ENCODE results near the gene IL1RAPL1.
"Not testable (repeated sequence)": the region's sequence is repeated elsewhere in the genome, so short reads cannot be mapped to it uniquely, and the experiment has no call there.

Gene IL1RAPL1

DNA sequence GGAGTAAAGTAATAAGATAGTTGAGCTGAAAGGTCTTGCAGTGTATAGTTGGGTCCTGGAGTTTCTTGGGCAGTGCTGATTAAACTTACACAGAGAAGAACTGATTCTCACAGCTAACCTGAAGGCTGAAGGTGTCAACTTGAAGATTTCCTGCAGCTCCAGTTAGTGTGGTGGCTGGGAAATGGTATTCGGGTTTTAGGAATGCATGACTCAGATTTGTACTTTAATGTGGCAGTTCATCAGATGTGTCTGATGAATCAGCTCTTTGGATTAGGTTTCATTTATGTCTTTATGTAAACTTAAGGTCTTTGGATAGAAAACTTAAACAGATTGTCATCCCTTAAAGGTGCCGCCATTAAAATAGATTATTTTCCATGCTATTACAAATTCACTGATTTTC, 200.0 kb downstream of the IL1RAPL1 start:
- DNase-seq (ENCODE audit: low read depth) = no peak

DNA sequence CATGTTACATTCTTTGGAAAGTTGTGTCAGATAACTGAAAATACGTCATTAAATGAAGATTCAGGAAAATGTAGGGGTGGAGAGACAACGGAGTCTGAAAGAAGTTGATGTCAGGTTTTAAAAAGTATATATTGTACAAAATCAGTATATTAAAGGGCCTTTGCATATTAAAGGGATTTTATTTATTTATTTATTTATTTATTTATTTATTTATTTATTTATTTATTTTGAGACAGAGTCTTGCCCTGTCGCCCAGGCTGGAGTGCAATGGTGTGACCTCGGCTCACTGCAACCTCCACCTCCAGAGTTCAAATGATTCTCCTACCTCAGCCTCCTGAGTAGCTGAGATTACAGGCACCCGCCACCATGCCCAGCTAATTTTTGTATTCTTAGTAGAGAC, 213.4 kb downstream of the IL1RAPL1 start:
- DNase-seq (ENCODE audit: low read depth) = not testable (repeated sequence)

DNA sequence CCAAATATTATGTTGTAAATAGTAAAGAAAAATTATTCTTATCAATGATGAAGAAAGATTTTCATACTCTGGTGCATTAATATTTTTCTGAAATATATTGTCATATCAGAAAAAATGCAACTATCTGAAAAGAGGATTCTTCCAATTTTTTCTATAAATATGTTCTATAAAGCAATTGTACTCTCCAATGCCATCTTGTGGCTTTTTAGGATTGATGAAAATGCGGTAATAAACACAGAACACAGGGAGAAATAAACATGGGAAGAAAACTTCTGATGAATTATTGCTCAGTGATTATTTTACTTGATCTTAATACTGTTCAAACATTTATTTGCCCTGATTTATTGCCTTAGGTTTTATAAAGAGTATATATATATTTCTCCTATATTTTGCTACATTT, 215.4 kb downstream of the IL1RAPL1 start:
- DNase-seq (ENCODE audit: low read depth) = no peak

DNA sequence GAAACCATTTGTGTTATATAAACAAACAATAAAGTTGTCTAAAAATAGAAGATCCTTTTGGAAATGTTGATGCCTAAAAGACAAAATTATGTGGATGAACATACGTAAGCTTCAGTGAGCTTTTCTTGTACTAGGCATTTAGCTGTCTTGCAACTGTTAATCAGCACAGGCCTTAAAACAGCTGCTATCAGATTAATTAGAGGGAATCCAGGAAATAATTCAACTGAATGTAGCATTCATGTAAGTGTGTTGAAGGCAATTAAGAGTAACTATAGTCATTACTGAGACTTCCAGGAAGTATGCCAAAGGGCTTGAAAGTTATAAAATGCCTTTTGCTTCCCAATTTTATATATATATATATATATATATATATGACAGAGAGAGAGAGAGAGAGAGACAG, 248.7 kb downstream of the IL1RAPL1 start:
- no peak for DNase-seq (ENCODE audit: low read depth)

DNA sequence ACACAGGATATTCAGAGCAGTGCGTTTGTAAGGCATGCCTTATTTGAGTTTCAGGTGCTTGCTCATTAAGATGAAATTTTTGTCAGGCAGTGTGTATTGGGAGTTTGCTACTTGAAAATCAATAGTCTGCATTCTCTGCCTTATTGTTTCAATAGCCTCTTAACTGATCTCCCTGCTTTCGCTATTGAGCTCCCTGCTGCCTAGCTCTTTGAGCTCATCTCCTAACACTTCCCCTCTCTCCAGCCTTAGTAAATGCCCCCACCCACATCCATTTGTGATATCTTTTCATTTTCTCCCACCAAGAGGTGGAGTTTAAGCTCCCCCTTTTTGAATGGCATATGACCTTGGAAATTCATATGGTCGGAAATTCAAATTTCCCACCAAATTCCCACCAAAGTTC, 256.6 kb downstream of the IL1RAPL1 start:
- no peak for DNase-seq (ENCODE audit: low read depth)

DNA sequence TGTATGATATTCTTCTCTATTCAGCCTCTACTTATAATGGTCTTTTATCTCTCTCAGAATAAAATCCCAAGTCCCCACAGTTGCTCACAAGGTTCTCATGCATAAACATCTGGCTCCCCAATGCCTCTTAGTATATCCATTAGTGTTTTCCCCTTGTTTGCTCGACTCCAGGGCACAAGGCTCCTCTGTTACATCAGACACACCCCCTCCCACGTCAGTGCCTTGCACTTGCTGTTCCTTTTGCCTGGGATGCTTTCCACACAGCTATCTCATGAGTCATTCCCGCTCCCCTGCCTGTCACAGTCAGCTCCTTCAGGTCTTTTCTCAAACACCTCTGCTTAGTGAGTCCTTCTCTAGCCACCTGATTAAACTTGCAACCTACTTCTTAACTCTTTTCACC, 260.2 kb downstream of the IL1RAPL1 start:
- DNase-seq (ENCODE audit: low read depth) = no peak

DNA sequence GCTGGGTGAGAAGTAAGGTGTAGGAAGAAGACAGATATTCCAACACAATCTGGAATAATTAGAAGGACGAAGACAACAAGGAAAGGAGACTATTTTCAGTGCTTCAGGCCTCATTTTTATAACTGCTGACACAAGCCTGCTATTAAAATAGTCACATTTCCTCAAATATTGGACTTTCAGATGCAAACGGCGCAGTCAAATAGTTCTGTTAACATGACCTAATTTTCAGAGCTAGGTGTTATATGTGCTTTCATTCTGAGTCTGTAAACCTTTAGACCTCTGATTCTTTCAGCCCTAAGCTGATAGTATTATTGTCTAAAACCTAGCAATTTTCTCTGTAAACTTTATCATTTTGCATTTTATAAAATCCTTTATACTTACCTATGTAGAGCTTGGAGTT, 261.5 kb downstream of the IL1RAPL1 start:
- DNase-seq (ENCODE audit: low read depth) = no peak

DNA sequence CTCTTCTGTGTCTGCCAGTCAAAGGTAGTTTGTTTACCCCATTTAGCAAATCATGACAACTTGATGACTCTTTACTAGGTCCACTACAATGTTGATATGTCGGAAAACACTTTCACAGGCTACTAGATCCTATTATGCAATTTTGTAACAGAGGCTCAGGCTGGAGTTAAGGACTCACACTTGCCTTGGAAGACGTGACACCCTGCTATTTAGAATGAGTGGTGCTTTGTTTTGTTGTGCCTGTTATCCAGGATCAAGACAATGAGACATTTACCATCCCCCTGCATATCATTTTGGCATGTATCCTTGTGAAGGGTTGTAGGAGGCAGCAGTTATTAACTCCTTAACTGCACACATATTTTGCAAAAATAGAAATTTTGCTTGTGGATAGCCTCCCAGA, 263.7 kb downstream of the IL1RAPL1 start:
- DNase-seq (ENCODE audit: low read depth) = no peak

DNA sequence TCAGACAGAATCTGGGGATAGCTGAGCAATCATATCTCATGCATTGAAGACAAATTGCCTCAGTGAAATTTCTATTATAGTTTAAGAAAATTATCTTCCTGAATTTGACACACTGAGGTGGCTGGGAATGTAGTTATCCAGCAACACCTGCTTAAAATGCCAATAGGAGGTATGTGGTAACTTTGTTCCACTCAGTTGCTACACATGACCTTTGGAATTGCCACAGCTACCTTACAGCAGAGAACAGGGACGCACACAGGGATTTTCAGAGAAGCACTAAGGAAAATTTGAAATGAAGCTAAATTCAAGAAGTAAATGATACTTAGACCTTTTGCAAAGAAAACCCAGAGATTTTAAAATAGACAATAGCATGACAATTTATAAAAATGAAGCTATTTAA, 264.6 kb downstream of the IL1RAPL1 start:
- DNase-seq (ENCODE audit: low read depth) = no peak

DNA sequence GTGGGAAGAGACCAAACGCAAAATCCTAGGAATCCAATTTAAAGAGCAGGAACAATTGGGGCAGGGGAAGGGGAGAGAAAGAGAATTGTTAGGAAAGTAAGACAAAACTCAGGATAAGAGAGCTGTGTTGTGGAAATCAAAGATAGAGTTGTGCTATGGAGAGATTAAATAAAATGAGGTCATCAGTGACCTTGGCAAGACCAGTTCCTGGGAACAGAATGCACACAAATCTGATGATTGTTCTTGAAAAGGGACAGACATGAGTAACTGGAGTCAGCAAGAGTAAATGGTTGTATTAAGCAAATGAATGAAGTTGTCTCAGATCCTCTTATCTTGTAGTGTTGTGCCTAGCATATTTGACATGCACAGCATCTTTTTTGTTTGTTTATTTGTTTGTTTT, 267.4 kb downstream of the IL1RAPL1 start:
- DNase-seq (ENCODE audit: low read depth) = no peak

DNA sequence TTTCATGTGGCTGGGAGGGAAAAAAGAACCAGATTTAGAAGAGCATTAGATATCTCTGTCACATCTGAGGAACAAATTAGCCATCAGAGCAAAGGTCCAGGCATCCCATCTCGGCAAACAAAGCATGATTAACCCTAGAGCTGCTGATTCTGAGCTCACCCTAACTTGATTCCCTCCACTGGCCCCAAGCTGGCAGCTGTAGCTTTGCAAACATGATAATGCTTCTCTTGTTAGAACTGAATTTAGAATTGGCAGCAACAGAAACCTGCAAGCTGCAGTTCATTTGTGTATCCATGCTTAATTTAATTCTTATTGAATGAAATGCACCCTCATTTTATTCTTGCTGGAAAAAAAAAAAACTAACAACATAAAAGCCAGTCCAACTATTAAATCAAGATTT, 289.2 kb downstream of the IL1RAPL1 start:
- DNase-seq (ENCODE audit: low read depth) = no peak

DNA sequence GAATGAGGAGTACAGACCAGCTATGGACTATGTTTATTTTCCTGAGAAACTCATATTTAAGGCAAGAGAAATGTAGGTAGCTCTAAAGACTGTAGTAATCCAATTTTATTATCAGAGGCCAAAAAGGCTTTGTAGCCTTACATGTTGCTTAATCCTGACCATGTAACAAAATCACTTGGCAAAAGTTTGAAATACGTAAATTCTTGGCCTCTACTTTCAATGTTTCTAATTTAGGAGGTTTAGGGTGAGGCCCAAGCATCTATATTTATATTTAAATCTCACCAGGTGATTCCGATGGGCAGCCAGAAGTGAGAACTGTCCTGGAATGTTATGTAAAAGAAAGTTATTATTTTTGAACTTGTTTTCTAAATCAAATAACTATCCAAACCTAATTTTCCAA, 289.7 kb downstream of the IL1RAPL1 start:
- DNase-seq (ENCODE audit: low read depth) = no peak

DNA sequence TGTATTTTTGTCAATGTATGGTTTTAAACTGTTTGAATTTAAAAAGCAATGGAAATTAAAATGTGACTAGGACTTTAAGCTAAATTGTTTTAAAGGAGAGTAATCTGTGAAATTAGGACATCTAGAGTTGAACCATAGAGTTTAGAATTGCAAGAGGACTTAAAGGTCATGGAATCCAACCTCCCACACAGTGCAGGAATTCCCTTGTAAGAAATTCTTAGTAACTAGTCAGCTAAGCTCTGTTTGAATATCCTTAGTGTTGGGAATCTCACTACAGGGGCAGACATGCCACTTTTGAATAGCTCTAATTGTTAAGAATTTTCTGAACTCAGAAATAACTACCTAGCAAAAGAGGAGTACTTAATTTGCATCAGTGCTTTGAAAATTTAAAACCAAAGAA, 292.9 kb downstream of the IL1RAPL1 start:
- DNase-seq (ENCODE audit: low read depth) = no peak

DNA sequence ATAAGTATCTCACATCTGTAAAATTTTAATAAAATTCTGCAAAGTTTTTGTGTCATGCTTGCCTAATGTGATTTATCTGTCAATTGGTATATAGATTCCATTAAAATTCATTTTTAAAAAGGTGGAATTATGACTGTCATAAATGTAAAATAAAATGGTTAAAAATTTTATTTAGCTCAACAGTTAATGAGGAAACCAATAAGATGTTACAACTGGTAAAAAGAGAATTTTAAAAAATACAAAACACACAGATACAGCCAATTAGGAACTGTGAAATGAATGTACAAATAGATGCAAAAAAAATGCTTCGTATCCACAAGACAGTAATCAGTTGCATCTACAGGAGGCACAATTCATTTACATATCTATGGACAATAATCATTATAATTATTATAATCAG, 297.6 kb downstream of the IL1RAPL1 start:
- no peak for DNase-seq (ENCODE audit: low read depth)

DNA sequence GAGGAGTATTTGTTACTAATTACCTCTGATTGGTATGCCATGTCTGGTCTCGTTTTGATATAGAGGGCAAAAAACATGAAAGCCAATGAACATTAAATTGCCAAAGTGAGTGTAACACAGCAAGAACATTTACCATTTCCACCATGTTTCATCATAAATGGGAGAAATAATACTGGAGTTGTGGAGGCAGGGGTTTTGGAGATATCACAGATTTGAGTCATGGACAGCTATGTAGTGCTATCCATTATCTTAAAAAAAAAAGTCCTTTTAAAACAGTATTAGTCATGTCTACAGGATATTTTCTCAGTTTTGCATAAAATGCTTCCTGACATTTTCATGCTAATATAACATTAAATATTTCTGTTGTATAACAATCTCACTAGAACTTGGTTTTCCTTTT, 301.2 kb downstream of the IL1RAPL1 start:
- DNase-seq (ENCODE audit: low read depth) = no peak

DNA sequence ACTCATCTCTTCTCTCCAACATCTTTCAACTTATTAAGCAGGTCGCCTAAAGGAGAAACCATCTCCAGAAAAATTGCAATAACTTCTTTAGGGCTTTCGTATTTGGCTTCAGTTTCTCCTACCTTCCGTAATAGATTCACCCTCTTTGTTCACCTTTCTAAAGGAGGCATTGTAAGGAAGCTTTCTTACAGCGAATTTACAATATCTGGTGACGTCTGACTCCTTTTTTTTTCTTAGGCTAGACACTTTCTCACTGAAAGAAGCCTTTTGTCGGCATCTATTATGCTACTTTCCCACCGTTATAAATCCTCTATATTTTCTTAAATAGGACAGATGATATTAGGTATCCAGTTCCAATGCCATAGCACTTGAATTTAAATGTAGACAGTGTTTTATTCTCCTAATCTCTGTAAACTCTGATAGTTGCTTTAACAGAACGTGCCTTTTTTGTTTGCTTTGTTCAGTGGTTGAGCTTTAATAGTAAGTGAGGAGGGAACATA, 302.4 kb downstream of the IL1RAPL1 start:
- no peak for DNase-seq (ENCODE audit: low read depth)

DNA sequence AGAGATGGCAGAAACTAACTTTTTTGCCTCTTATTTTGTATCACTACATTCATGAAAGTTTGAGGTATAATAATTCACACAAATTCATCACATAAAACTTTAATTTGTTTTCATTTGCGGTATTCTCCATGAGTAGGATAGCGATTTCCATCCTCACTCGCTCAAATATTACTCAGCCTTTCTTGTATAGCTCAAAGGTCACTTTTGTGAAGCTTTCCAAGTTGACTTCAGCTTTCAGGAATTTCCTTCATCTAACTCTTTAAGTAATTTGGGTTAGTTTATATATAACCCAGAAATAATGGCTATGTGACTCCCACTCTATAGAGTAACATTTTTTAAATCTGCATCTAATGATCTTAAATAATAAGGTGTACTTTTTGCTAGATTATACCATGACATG, 314.4 kb downstream of the IL1RAPL1 start:
- DNase-seq (ENCODE audit: low read depth) = no peak

DNA sequence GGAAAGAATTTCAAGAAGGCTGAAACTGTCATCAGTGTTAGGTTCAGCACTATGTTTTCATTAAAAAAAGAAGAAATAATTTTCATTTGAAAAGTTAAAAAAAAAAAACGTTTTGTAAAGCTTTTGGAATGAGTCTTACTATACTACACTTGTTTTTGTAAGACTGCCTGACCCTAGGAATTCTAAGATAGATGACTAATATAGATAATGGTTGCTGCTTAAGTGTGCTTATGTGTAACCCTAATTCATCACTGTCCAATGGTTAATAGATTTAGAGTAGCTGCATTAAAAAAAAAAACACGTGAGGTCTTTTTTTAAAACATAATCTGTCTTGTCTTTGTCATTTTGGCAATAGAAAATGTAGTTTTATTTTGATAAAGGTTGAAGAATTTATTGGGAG, 323.2 kb downstream of the IL1RAPL1 start:
- DNase-seq (ENCODE audit: low read depth) = no peak

DNA sequence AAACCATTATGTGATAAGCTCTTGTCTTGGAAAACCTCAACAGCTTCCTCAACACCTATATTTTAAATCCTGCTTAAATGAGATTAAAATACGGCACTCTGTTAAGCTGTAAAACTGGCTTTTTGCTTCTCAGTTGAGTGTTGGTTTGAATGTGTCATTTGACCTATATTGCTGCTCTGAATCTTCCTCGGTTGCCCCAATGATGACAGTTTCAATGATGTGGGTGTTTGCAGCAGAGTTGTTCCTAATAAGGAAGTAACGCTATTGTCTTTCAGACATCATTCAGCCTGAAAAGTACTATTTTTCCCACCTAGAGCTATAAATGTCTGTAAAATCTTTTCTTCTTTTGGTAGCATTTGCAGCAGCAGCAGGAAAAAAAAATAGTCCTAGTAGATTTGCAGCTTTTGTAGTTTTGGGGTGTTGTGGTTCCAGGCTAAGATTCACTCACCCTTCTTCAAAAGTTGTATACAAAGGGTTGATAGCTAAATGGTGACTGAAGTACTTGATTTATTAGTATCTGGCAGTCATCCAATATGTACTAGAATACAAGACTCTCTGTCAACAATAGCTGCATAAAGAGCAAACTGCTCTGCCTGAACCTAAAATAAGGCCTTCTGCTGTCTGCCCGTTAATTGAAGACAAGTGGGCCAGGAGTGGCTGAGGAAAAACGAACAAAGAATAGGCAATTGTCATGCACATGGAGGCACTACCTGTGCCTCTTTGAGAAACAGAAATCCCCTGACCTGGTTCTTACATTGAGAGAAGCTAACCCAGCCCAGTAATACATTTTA, 333.1 kb downstream of the IL1RAPL1 start:
- no peak for DNase-seq (ENCODE audit: low read depth)

DNA sequence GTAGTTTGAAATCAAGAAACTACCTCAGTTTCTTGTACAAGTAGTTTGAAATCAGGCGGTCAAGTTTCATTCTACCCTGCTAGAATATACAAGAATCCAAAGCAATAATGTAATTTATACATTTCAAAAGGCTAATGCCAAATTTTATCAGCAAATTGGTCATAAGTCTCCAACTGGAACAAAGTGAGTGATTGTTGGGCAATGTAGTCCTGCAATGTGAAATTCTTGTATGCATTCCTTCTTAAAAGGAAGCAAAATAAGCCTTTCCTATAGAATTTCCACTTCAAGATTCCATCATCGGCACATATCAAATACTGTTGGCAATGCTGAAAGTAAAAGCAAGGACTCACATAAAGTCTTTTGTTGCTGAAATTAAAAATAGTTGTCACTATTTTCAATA, 334.9 kb downstream of the IL1RAPL1 start:
- no peak for DNase-seq (ENCODE audit: low read depth)

DNA sequence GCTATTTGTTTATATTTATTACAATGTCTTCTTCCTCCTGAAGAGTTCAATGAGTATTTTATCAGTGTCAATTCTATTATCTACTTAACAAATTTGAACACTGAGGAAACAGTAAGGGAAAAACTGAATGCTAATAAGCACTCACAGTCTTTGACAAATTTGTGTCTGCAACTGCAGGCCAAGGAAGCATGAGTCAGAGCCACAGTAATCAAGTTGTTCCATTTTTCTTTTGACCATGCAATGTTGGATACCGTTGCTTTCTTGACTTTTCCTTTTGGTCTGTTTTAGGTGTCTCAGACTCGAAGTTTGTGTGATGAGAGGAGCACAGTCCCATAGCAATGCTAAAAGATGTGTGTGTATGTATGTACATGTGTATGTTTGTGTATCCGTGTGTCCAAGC, 359.6 kb downstream of the IL1RAPL1 start:
- DNase-seq (ENCODE audit: low read depth) = no peak

DNA sequence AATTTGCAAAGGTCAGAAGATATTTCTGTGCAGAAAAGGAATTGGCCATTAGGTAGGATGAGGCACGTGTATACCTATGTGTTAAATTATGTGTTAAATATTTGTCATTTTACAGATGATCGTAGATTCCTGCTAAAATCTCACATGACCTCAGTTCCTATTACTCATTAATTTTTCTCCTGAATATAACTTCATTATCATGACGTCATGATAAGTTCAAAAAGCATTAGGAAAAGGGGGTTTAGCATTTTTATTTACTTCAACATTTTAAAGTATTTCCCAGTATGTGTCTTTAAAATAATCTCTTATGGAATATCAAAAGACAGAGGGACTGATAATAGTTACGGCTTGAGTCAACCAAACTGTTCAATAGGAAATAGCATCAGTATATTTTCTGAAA, 372.8 kb downstream of the IL1RAPL1 start:
- DNase-seq (ENCODE audit: low read depth) = no peak

DNA sequence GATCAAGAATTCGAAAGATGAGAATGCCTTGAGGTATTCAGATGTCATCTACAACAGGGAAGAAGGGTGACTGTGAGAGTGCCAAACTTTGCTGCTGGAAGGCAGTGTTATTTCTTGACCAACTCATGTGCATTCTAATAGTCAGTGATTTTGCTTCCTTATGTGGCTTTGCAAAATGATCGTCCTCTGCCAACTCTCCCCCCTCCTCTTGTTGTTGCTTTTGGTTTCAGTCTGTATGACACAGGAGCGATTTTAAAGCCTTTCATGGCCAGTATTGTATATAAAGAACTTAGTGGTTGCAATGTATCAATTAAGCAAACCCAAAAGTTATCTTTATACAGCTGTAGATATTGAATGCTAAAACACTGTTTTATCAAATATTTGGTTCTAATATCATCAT, 379.1 kb downstream of the IL1RAPL1 start:
- DNase-seq (ENCODE audit: low read depth) = no peak

DNA sequence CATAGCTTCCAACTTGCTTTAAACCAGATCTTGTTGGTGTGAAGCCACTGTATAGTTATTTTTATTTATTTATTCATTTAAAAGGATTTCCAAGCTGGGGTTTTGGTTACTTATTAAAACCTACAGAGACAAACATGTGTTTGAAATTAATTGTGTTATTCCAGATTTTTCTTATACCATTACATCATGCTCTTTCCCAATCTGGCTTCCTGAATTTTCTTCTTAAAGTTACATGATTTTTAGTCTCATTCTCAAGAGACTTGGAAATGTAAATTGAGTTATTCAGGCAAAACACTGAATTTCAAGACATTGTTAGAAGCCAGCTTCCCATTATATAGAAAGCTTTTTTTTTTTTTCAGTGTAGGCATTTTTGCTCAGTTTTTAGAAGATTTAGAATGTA, 381.9 kb downstream of the IL1RAPL1 start:
- DNase-seq (ENCODE audit: low read depth) = no peak

All from CMK (cell line).